ENCODE data around the gene TTN.

Gene TTN

DNA sequence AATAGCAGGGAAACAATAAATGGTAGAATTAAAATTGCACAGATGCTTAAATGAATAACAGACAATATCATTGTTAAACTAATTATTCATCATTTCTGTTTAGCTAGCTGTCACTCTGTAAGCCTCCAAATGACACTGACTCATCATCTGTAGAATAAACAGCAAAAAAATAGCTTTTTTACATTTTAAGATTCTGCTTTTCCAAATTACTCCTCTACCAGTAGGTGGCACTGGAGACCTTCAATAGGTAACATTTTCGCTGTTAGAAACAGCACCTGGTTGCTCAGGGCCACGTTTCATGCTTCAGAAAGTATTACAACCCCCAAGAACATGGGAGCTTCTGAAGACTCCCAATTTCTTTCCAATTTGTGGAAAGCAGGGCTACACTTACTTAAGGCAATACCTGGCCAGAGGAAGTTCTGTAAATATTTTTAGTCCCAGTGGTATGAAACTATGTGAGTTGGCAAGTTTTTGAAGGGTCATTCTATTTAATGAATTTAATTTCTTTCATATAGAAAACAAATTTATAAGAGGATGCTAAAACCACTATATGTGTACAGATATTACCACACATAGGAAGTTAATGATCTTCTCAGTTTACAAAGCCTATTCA, 45.4 kb downstream of the TTN start:
- Mint-ChIP-seq H3K36me3 (ENCODE audit: low read depth) (no peaks in the 10 kb centered on the region), H3K9me3 (no peaks in the 10 kb centered on the region), H3K4me3 (no peak overlapping the region), H3K4me1 (no peaks in the 10 kb centered on the region), H3K27me3 (ENCODE audit: low read depth) (no peaks in the 10 kb centered on the region), H3K27ac (no peak overlapping the region)
- TF ChIP-seq, protein P1, sequence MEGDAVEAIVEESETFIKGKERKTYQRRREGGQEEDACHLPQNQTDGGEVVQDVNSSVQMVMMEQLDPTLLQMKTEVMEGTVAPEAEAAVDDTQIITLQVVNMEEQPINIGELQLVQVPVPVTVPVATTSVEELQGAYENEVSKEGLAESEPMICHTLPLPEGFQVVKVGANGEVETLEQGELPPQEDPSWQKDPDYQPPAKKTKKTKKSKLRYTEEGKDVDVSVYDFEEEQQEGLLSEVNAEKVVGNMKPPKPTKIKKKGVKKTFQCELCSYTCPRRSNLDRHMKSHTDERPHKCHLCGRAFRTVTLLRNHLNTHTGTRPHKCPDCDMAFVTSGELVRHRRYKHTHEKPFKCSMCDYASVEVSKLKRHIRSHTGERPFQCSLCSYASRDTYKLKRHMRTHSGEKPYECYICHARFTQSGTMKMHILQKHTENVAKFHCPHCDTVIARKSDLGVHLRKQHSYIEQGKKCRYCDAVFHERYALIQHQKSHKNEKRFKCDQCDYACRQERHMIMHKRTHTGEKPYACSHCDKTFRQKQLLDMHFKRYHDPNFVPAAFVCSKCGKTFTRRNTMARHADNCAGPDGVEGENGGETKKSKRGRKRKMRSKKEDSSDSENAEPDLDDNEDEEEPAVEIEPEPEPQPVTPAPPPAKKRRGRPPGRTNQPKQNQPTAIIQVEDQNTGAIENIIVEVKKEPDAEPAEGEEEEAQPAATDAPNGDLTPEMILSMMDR (IDR thresholded peaks at IDR 0.05; ENCODE audit: unreplicated experiment in 3 of 3), result peak; percentile 70 to 85 (median 77)

DNA sequence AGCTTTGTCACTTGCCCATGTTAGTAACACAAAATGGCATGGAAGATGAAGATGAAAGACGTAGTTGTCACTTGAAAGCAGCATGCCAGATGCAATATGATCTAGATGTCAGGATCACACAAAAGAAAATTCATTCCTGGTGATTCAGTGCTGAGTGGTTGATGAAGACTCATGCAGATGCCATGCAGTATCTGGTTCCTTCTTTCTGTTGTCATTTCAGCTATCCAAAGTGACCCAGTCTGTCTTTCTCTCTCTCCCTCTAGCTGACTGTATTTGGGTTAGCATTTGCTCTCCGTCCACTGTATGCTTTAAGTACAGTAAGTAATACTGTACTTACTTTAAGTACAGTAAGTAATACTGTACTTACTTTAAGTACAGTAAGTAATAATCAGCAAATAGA, 50.4 kb downstream of the TTN start:
- H3K4me3 Mint-ChIP-seq, result no peak overlapping the region
- H3K27ac Mint-ChIP-seq, result no peak overlapping the region
- no peaks in the 10 kb centered on the region for H3K36me3 Mint-ChIP-seq (ENCODE audit: low read depth)
- no peaks in the 10 kb centered on the region for H3K9me3 Mint-ChIP-seq
- H3K27me3 Mint-ChIP-seq (ENCODE audit: low read depth), result no peaks in the 10 kb centered on the region
- TF ChIP-seq, protein P1 (IDR thresholded peaks at IDR 0.05; ENCODE audit: unreplicated experiment in 3 of 3), result no peak
- H3K4me1 Mint-ChIP-seq, result no peaks in the 10 kb centered on the region

DNA sequence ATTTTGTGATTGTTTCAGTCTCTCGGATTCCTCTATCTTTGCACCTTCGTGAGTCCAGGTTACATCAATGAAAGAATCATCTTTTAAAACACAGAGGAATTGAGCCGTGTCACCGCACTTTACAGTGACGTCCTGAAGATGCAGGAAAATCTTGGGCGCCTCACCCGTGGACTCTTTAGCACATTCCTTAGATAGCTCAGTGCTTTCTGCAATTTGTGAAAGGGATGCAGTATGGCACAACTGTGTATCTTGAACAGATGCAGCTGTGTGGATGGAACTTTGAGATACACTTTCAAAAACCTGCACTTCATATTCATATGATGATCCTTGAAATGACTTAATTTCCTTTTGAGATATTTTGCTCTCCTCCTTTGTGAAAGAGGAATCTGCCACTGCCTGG, 50.9 kb downstream of the TTN start:
- TF ChIP-seq, protein P1 (IDR thresholded peaks at IDR 0.05; ENCODE audit: unreplicated experiment in 3 of 3), result no peak
- Mint-ChIP-seq H3K36me3 (ENCODE audit: low read depth) (no peaks in the 10 kb centered on the region), H3K4me1 (no peaks in the 10 kb centered on the region), H3K27me3 (ENCODE audit: low read depth) (no peaks in the 10 kb centered on the region), H3K9me3 (no peaks in the 10 kb centered on the region), H3K27ac (no peak overlapping the region), H3K4me3 (no peak overlapping the region)

DNA sequence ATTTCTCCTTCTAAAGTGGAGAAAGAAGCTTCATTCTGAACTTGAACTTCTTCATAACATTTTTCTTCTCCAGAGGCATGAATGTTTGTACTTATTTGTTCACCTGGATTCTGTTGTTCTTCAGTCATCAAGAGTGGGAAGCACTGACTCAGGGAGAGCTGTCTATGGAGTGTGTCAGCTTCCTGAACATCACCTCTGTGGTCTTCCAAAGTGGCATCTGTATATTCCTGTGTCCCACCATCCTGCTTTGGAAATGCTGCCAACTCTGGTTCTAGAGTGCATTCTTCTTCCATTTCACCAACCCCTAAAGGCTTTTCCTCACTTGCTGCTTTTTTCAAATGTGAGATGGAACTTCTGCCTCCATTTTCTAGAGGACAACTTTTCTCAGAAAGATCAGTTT, 59.5 kb downstream of the TTN start:
- Mint-ChIP-seq H3K36me3 (ENCODE audit: low read depth) (no peaks in the 10 kb centered on the region), H3K9me3 (no peaks in the 10 kb centered on the region), H3K27me3 (ENCODE audit: low read depth) (no peaks in the 10 kb centered on the region), H3K4me3 (no peak overlapping the region), H3K27ac (no peak overlapping the region), H3K4me1 (no peaks in the 10 kb centered on the region)
- TF ChIP-seq, protein P1 (IDR thresholded peaks at IDR 0.05; ENCODE audit: unreplicated experiment in 3 of 3), result no peak

DNA sequence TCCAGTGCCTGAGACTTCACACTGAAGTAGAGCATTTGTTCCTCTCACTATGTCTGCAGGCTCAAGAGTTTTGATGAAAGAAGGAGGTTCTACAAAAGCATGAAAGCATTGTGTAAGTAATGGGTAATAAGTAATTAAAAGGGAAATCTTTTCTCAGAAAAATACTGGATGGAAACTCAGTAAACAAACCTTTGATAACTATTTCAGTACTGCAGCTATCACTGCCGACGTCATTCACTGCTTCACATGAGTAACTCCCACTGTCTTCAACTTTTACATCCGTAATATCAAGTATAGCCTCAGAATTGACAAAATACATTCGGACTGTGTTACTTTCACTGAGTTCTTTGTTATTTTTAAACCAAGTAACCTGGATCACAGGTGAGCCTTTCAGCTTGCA, 72.7 kb downstream of the TTN start:
- Mint-ChIP-seq H3K27me3 (ENCODE audit: low read depth) (no peaks in the 10 kb centered on the region), H3K27ac (no peak overlapping the region), H3K36me3 (ENCODE audit: low read depth) (no peaks in the 10 kb centered on the region), H3K4me1 (no peaks in the 10 kb centered on the region), H3K4me3 (no peak overlapping the region), H3K9me3 (no peaks in the 10 kb centered on the region)
- TF ChIP-seq, protein P1 (IDR thresholded peaks at IDR 0.05; ENCODE audit: unreplicated experiment in 3 of 3), result no peak

DNA sequence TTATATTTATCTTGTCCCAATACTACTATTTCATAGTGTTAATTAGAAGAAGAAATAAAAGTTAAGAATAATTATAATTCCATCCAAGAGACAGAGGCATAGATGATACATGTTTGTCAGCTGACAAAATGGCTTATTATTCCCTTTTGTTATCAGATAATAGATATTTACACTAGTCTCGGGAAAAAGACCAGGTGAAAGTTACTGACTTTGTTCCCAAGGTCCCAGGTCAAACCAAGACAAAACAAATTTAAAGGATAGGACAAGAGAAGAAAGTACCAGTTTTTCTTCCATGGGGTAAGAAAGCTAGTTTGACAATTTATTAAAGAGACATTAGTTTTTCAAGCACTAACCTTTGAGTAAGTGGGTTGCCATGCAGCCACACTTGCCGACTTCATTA, 73.2 kb downstream of the TTN start:
- Mint-ChIP-seq H3K9me3 (no peaks in the 10 kb centered on the region), H3K4me3 (no peak overlapping the region), H3K27me3 (ENCODE audit: low read depth) (no peaks in the 10 kb centered on the region), H3K36me3 (ENCODE audit: low read depth) (no peaks in the 10 kb centered on the region), H3K4me1 (no peaks in the 10 kb centered on the region), H3K27ac (no peak overlapping the region)
- TF ChIP-seq, protein P1 (IDR thresholded peaks at IDR 0.05; ENCODE audit: unreplicated experiment in 3 of 3), result no peak
